Keratinocyte (primary cell): ENCODE measurements around the gene METTL8.

Experiments used
- CTCF ChIP-seq, 3 experiments: IDR thresholded peaks in 1 of 3; conservative IDR thresholded peaks in 1 of 3; optimal IDR thresholded peaks in 1 of 3; 2 replicates in 2 of 3; 3 replicates in 1 of 3; pipeline versions ENCODE3 to v1.5.1; 2011; ENCODE audit warnings: low read length in 3 of 3, mild to moderate bottlenecking in 3 of 3, moderate library complexity in 2 of 3, control low read depth in 1 of 3, inconsistent platforms in 1 of 3; ENCODE audit not compliant: insufficient read depth in 2 of 3; ENCODE audit errors: extremely low read depth in 1 of 3
- EZH2 ChIP-seq: IDR thresholded peaks from one replicate; pipeline ENCODE4 v1.6.1; 2012; ENCODE audit warnings: inconsistent platforms, mild to moderate bottlenecking, low read length, moderate library complexity

- TF ChIP-seq EZH2 (no peak), CTCF (optimal IDR thresholded peaks at IDR 0.05 in 1 of 3, IDR thresholded peaks at IDR 0.05 in 1 of 3, conservative IDR thresholded peaks at IDR 0.05 in 1 of 3; ENCODE audit: extremely low read depth in 1 of 3, insufficient read depth in 2 of 3, low read length in 3 of 3) (no peak)
These were observed 17.3 kb upstream of the METTL8 start for GRCh38 chr2:171451074-171451473.
